A549 (cell line): ENCODE results near the gene ANTXR1. TPM values are rescaled to one million over a fixed set of nuclear protein-coding genes. Genes with fewer than 3 reads are reported as not detected.

Experiments used
- ATAC-seq, 2 experiments: fragments of 200-7000 bp in 1 of 2; fragments of >200 bp in 1 of 2; cut with Nextera tagmentation in 1 of 2; cut with Tn5 transposase in 1 of 2; 3 replicates each; pipeline versions ENCODE4 v1.8.0 to v1.9.1; 2018 to 2020; ENCODE audit warnings: mild to moderate bottlenecking in 1 of 2, moderate library complexity in 1 of 2
- CTCF ChIA-PET: fragments of 300-600 bp; sonication (Branson Sonifier 250); formaldehyde crosslinking; extraction: SDS; loops from one replicate; lab custom pipeline; 2021; ENCODE audit warnings: antibody characterized with exemption, inconsistent platforms; lab: Yijun Ruan, JAX
- POLR2A ChIA-PET: fragments of 350-600 bp; formaldehyde crosslinking; extraction: SDS; loops from one replicate; lab custom pipeline; 2021; ENCODE audit warnings: antibody characterized with exemption, inconsistent platforms; lab: Yijun Ruan, JAX
- DNase-seq, 2 experiments: peaks; one replicate each; pipeline versions ENCODE4 v3.0.0 to v3.0.0-alpha.2; 2011 to 2016; ENCODE audit warnings: low read depth in 1 of 2, low spot score in 1 of 2
- FAIRE-seq: peaks from 2 replicates; lab custom pipeline; 2011; peaks lifted over from hg19 to GRCh38; lab: Jason Lieb, UNC
- H3K27ac ChIP-seq, 2 experiments: fragments of >200 bp; sonication (Bioruptor Twin); formaldehyde crosslinking; 3 replicates each; pipeline ENCODE4 v1.5.1; 2016 to 2017
- H3K4me1 ChIP-seq: fragments of >200 bp; sonication (Bioruptor Twin); formaldehyde crosslinking; 3 replicates; pipeline ENCODE4 v1.6.1; 2016
- H3K4me2 ChIP-seq: fragments of >200 bp; sonication (Bioruptor Twin); formaldehyde crosslinking; 3 replicates; pipeline ENCODE4 v1.6.1; 2016
- H3K4me3 ChIP-seq: fragments of >200 bp; sonication (Bioruptor Twin); formaldehyde crosslinking; 3 replicates; pipeline ENCODE4 v1.5.1; 2016
- H3K9me3 ChIP-seq: fragments of >200 bp; sonication (Bioruptor Twin); formaldehyde crosslinking; 3 replicates; pipeline ENCODE4 v1.6.1; 2016
- BCL3 ChIP-seq: fragments of >200 bp; sonication (Bioruptor Twin); formaldehyde crosslinking; IDR thresholded peaks from 3 replicates; pipeline ENCODE4 v1.6.1; 2016
- BHLHE40 ChIP-seq: IDR thresholded peaks from 2 replicates; pipeline ENCODE4 v1.6.1; 2012; ENCODE audit warnings: low read depth, low read length, inconsistent platforms
- CBX8 ChIP-seq: fragments of 200-600 bp; sonication (generic); IDR thresholded peaks from 2 replicates; pipeline ENCODE4 v1.6.1; 2016
- CHD2 ChIP-seq: fragments of 150-350 bp; IDR thresholded peaks from 2 replicates; pipeline ENCODE4 v1.6.1; 2014; ENCODE audit warnings: low read length; ENCODE audit not compliant: partially characterized antibody
- ELK1 ChIP-seq: fragments of 150-350 bp; IDR thresholded peaks from 2 replicates; pipeline ENCODE4 v1.6.1; 2014; ENCODE audit warnings: low read depth, mild to moderate bottlenecking, low read length
- EP300 ChIP-seq, 2 experiments: fragments of >200 bp; sonication (Bioruptor Twin); formaldehyde crosslinking; IDR thresholded peaks; 2 replicates in 1 of 2; 3 replicates in 1 of 2; pipeline ENCODE4 v1.6.1; 2016 to 2017
- FOSB ChIP-seq: fragments of 250-450 bp; sonication (Bioruptor Pico); IDR thresholded peaks from 2 replicates; pipeline ENCODE4 v1.5.0; 2020; ENCODE audit warnings: mild to moderate bottlenecking, moderate library complexity
- FOSL2 ChIP-seq, 2 experiments: fragments of 450-650 bp in 1 of 2; fragments of >200 bp in 1 of 2; sonication (Bioruptor Twin) in 1 of 2; formaldehyde crosslinking; IDR thresholded peaks; 2 replicates each; pipeline versions ENCODE4 v1.5.0 to v1.6.1; 2016 to 2020; ENCODE audit warnings: mild to moderate bottlenecking in 1 of 2, moderate library complexity in 1 of 2
- HDAC2 ChIP-seq: fragments of 200-600 bp; sonication (generic); IDR thresholded peaks from 2 replicates; pipeline ENCODE4 v1.6.1; 2016
- HEYL ChIP-seq: fragments of 250-450 bp; sonication (Bioruptor Pico); IDR thresholded peaks from 2 replicates; pipeline ENCODE4 v1.8.0; 2021; ENCODE audit warnings: mild to moderate bottlenecking, moderate library complexity
- HOXA7 ChIP-seq: fragments of 250-450 bp; sonication (Bioruptor Pico); IDR thresholded peaks from 2 replicates; pipeline ENCODE4 v1.5.0; 2020; ENCODE audit warnings: mild to moderate bottlenecking, moderate library complexity
- HOXB13 ChIP-seq: fragments of 250-450 bp; sonication (Bioruptor Pico); IDR thresholded peaks from 2 replicates; pipeline ENCODE4 v1.5.0; 2020; ENCODE audit warnings: low read depth, mild to moderate bottlenecking, moderate library complexity
- JUN ChIP-seq, 2 experiments: fragments of >200 bp; sonication (Bioruptor Twin); formaldehyde crosslinking; IDR thresholded peaks; 2 replicates in 1 of 2; 3 replicates in 1 of 2; pipeline ENCODE4 v1.6.1; 2016 to 2017
- JUNB ChIP-seq: fragments of >200 bp; sonication (Bioruptor Twin); formaldehyde crosslinking; IDR thresholded peaks from 2 replicates; pipeline ENCODE4 v1.6.1; 2016
- KDM1A ChIP-seq: fragments of 200-600 bp; sonication (generic); IDR thresholded peaks from 2 replicates; pipeline ENCODE4 v1.6.1; 2016; ENCODE audit warnings: low read depth, mild to moderate bottlenecking
- NR3C1 ChIP-seq: fragments of >200 bp; sonication (Bioruptor Twin); formaldehyde crosslinking; IDR thresholded peaks from 3 replicates; pipeline ENCODE4 v1.6.1; 2017
- RAD21 ChIP-seq, 2 experiments: fragments of >200 bp in 1 of 2; sonication (Bioruptor Twin) in 1 of 2; formaldehyde crosslinking in 1 of 2; IDR thresholded peaks in 1 of 2; conservative IDR thresholded peaks in 1 of 2; 2 replicates in 1 of 2; 3 replicates in 1 of 2; pipeline ENCODE4 v1.6.1; 2012 to 2018; ENCODE audit warnings: inconsistent platforms in 1 of 2
- SMC3 ChIP-seq: fragments of >200 bp; sonication (Bioruptor Twin); formaldehyde crosslinking; IDR thresholded peaks from 3 replicates; pipeline ENCODE4 v1.6.1; 2018; ENCODE audit warnings: inconsistent platforms
- TFCP2L1 ChIP-seq: fragments of 250-450 bp; sonication (Bioruptor Pico); IDR thresholded peaks from 2 replicates; pipeline ENCODE4 v1.5.0; 2021; ENCODE audit warnings: mild to moderate bottlenecking
- ZSCAN20 ChIP-seq: fragments of 250-450 bp; sonication (Bioruptor Pico); IDR thresholded peaks from 2 replicates; pipeline ENCODE4 v1.8.0; 2022; ENCODE audit warnings: mild to moderate bottlenecking, moderate library complexity
- WGBS: methylation state at CpG from one replicate; pipeline ENCODE4 v1.1.6; 2017; ENCODE audit errors: missing lambda C conversion rate; 5-methylcytosine and 5-hydroxymethylcytosine counted together
- polyA plus RNA-seq, 4 experiments: library from polyadenylated mRNA; depleted of rRNA in 3 of 4; stranded (reverse); fragments of >200 nt; fragmentation: RNase III in 1 of 4; extraction: RNeasy Plus Mini Kit Qiagen cat#74134 plus additional on column Dnase treatment in 1 of 4; gene quantifications; 2 replicates in 3 of 4; 3 replicates in 1 of 4; pipeline ENCODE4 v1.2.3, GENCODE V29; 2011 to 2017
- TF ChIP-seq, protein P1 (sequence below): IDR thresholded peaks from 2 replicates; pipeline ENCODE4 v1.6.1; 2012

ANTXR1 gene
- polyA plus RNA-seq, 2 of the 4 experiments (the other 2 are of a cell fraction) = 161 to 194 TPM

DNA sequence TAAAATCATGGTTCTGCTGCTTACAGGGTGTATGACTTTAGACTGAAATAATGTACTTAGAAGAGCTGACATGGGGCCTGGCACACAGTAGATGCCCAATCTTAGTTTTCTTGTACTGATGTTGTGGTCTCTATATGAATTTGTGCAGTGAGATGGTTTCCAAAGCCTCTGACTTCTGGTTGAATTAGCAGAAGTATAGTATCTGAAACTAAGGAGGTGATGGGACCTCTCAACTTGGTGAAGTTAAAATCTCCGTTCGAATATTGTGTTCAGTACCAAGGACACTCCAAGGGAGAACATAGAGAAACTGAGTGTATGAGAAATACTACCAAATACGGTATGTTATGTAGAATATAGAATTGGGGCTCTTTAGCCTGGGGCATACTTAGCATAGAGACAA, 120.9 kb downstream of the ANTXR1 start:
- Histone ChIP-seq H3K4me2 (no peak overlapping the region), H3K4me3 (no peak overlapping the region), H3K4me1 (peaks cover 43% of the 10 kb centered on the region), H3K27ac (no peak overlapping the region), H3K9me3 (no peaks in the 10 kb centered on the region)
- TF ChIP-seq HDAC2 = no peak
- 0 out of 2 replicates have a peak, but pooled peaks have one; percentile 44 for TF ChIP-seq KDM1A
- no peak for TF ChIP-seq CHD2
- POLR2A ChIA-PET = no interaction called here
- WGBS = 96% methylated on average over 3 of the region's 3 CpGs
- CTCF ChIA-PET = interaction anchor here (1.1 to 1.8 kb wide), 2 partner anchors 8 to 173 kb away, joined by 4 to 5 read pairs; no protein-coding TSS in a partner anchor
- ATAC-seq = no peak
- FAIRE-seq = peak; percentile 13
- DNase-seq = no peak

GRCh38 chr2:69134306-69134945, 121.4 kb downstream of the ANTXR1 start:
- H3K4me3 ChIP-seq = no peak overlapping the region
- H3K4me2 ChIP-seq = no peak overlapping the region
- ChIA-PET CTCF (interaction anchor here (1.1 to 1.8 kb wide), 2 partner anchors 8 to 172 kb away, joined by 4 to 5 read pairs; no protein-coding TSS in a partner anchor), POLR2A (no interaction called here)
- no peak for TF ChIP-seq EP300 (IDR thresholded peaks at IDR 0.05)
- no peak for TF ChIP-seq SMC3
- no peak for TF ChIP-seq HOXB13 (CRISPR knock-in tag)
- TF ChIP-seq ELK1 = no peak
- TF ChIP-seq RAD21 (conservative IDR thresholded peaks at IDR 0.05 in 1 of 2, IDR thresholded peaks at IDR 0.05 in 1 of 2) = no peak
- no peak for TF ChIP-seq BCL3
- no peak for TF ChIP-seq CBX8
- no peak for TF ChIP-seq NR3C1
- no peak for TF ChIP-seq HEYL
- TF ChIP-seq HOXA7 = no peak
- TF ChIP-seq CHD2 = no peak
- TF ChIP-seq, protein P1, sequence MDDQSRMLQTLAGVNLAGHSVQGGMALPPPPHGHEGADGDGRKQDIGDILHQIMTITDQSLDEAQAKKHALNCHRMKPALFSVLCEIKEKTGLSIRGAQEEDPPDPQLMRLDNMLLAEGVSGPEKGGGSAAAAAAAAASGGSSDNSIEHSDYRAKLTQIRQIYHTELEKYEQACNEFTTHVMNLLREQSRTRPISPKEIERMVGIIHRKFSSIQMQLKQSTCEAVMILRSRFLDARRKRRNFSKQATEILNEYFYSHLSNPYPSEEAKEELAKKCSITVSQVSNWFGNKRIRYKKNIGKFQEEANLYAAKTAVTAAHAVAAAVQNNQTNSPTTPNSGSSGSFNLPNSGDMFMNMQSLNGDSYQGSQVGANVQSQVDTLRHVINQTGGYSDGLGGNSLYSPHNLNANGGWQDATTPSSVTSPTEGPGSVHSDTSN = no peak
- no peak for TF ChIP-seq TFCP2L1 (CRISPR knock-in tag)
- DNase-seq = no peak
- no peak for ATAC-seq
- H3K9me3 ChIP-seq = no peaks in the 10 kb centered on the region
- FAIRE-seq = no peak
- H3K27ac ChIP-seq = 0 out of 6 replicates have a peak overlapping the region, but pooled peaks of 1 of the 2 experiments have one; percentile 8
- WGBS = 67% methylated on average over 3 of the region's 3 CpGs
- H3K4me1 ChIP-seq = peaks cover 48% of the 10 kb centered on the region

DNA sequence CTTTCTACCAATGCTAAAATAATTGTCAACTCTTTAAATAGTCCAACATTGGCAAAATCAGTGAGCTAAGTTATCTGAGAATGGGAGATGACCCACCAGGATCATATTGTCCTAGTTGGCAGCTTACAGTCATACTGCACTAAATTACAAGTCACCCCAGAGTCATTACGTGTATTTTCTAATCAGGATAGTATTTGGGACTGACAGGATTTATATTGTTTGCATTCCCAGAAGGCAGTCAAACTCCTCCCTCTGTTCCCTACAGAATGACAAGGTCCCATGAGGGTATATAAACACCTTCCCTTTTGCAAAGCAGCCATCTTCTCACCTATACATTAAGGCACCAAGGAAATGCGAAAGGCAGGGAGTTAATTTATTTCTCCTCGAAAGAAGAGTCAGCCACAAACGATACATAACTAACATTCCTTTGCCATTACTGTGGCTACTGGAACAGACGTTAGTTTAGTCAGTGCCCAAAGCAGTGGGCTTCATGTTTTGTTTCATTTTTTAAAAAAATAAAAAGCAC, 125.3 kb downstream of the ANTXR1 start:
- H3K9me3 ChIP-seq = no peaks in the 10 kb centered on the region
- TF ChIP-seq JUN (IDR thresholded peaks at IDR 0.05) (0 out of 5 replicates have a peak, but pooled peaks of 1 of the 2 experiments have one; percentile 11), FOSB (CRISPR knock-in tag) (no peak), BHLHE40 (no peak), ZSCAN20 (CRISPR knock-in tag) (no peak), JUNB (peak; percentile 44; the same call in 1 of the 2 replicates), FOSL2 (IDR thresholded peaks at IDR 0.05) (no peak), FOSL2 (CRISPR knock-in tag; IDR thresholded peaks at IDR 0.05) (peak; percentile 48; the same call in 1 of the 2 replicates), HOXB13 (CRISPR knock-in tag) (no peak)
- DNase-seq (peak; percentile 36 to 37), FAIRE-seq (no peak), ATAC-seq (peak; percentile 65 to 79)
- H3K27ac ChIP-seq = peak overlapping the region; percentile 57 to 79
- ChIA-PET POLR2A (no interaction called here), CTCF (interaction anchor here (0.9 to 2.5 kb wide), 3 partner anchors 17 to 168 kb away, joined by 3 to 7 read pairs (median 3); no protein-coding TSS in a partner anchor)
- H3K4me2 ChIP-seq = peak overlapping the region; percentile 67
- WGBS = 5% methylated on average over 5 of the region's 5 CpGs
- peaks cover 61% of the 10 kb centered on the region for H3K4me1 ChIP-seq
- H3K4me3 ChIP-seq = no peak overlapping the region
